HEK293 (cell line): ENCODE data around the gene PPP2R3C.

Source experiments
- CTCF ChIA-PET: fragments of 350-600 bp; formaldehyde crosslinking; extraction: SDS; loops from one replicate; lab custom pipeline; 2021; ENCODE audit warnings: antibody characterized with exemption; lab: Yijun Ruan, JAX
- POLR2A ChIA-PET: fragments of 300-600 bp; formaldehyde crosslinking; extraction: SDS; loops from one replicate; lab custom pipeline; 2020; ENCODE audit warnings: antibody characterized with exemption, inconsistent platforms; lab: Yijun Ruan, JAX
- H3K27ac ChIP-seq: fragments of 200-500 bp; sonication (Bioruptor generic); 2 replicates; pipeline ENCODE4 v1.5.1; 2014; ENCODE audit warnings: low read depth, low read length, control low read depth, inconsistent platforms; ENCODE audit errors: extremely low read depth
- H3K36me3 ChIP-seq, 2 experiments: fragments of 200-500 bp in 1 of 2; sonication (Bioruptor generic) in 1 of 2; 1 replicate in 1 of 2; 2 replicates in 1 of 2; pipeline ENCODE4 v1.5.1; 2014 to 2017; ENCODE audit warnings: inconsistent platforms in 2 of 2, low read length in 2 of 2; ENCODE audit not compliant: control insufficient read depth in 2 of 2, insufficient read depth in 1 of 2
- H3K4me1 ChIP-seq: fragments of 200-500 bp; sonication (Bioruptor generic); 2 replicates; pipeline ENCODE4 v1.5.1; 2014; ENCODE audit warnings: mild to moderate bottlenecking, low read length, inconsistent platforms; ENCODE audit not compliant: control insufficient read depth, insufficient read depth
- H3K4me3 ChIP-seq: 2 replicates; pipeline ENCODE4 v1.5.1; 2011; ENCODE audit warnings: low read depth, mild to moderate bottlenecking, control low read depth, low read length, moderate library complexity
- H3K9me3 ChIP-seq: fragments of 200-500 bp; sonication (Bioruptor generic); 2 replicates; pipeline ENCODE4 v1.5.1; 2014; ENCODE audit warnings: low read depth, low read length, inconsistent platforms; ENCODE audit not compliant: control insufficient read depth, insufficient read depth
- KLF1 ChIP-seq: fragments of 450-650 bp; formaldehyde crosslinking; IDR thresholded peaks from 2 replicates; pipeline ENCODE4 v1.5.1; 2016; ENCODE audit warnings: missing biosample characterization, missing genetic modification characterization
- KLF7 ChIP-seq: fragments of 450-650 bp; formaldehyde crosslinking; IDR thresholded peaks from 2 replicates; pipeline ENCODE4 v1.5.1; 2016; ENCODE audit warnings: missing biosample characterization, missing genetic modification characterization, borderline replicate concordance
- KLF9 ChIP-seq: fragments of 450-650 bp; formaldehyde crosslinking; IDR thresholded peaks from 2 replicates; pipeline ENCODE4 v1.5.1; 2016; ENCODE audit warnings: missing biosample characterization, missing genetic modification characterization, low read depth
- MZF1 ChIP-seq: fragments of 450-650 bp; formaldehyde crosslinking; IDR thresholded peaks from 2 replicates; pipeline ENCODE4 v1.5.1; 2017; ENCODE audit warnings: missing biosample characterization, missing genetic modification characterization, borderline replicate concordance
- PRDM6 ChIP-seq: fragments of 450-650 bp; formaldehyde crosslinking; IDR thresholded peaks from 2 replicates; pipeline ENCODE4 v1.5.1; 2017; ENCODE audit warnings: missing biosample characterization, missing genetic modification characterization
- ZBTB1 ChIP-seq: fragments of 450-650 bp; formaldehyde crosslinking; IDR thresholded peaks from 2 replicates; pipeline ENCODE4 v1.5.1; 2016; ENCODE audit warnings: missing biosample characterization, missing genetic modification characterization
- ZFP3 ChIP-seq: fragments of 450-650 bp; formaldehyde crosslinking; IDR thresholded peaks from 2 replicates; pipeline ENCODE4 v1.5.1; 2016; ENCODE audit warnings: low read depth, missing biosample characterization, missing genetic modification characterization
- ZNF10 ChIP-seq: fragments of 450-650 bp; formaldehyde crosslinking; IDR thresholded peaks from 2 replicates; pipeline ENCODE4 v1.5.1; 2017; ENCODE audit warnings: missing biosample characterization, missing genetic modification characterization
- ZNF114 ChIP-seq: fragments of 450-650 bp; formaldehyde crosslinking; IDR thresholded peaks from 2 replicates; pipeline ENCODE4 v1.5.0; 2017; ENCODE audit warnings: missing biosample characterization, missing genetic modification characterization
- ZNF157 ChIP-seq: fragments of 450-650 bp; formaldehyde crosslinking; IDR thresholded peaks from 2 replicates; pipeline ENCODE4 v1.5.1; 2016; ENCODE audit warnings: missing biosample characterization, missing genetic modification characterization
- ZNF175 ChIP-seq: fragments of 450-650 bp; formaldehyde crosslinking; IDR thresholded peaks from 2 replicates; pipeline ENCODE4 v1.5.1; 2016; ENCODE audit warnings: missing biosample characterization, missing genetic modification characterization
- ZNF202 ChIP-seq: fragments of 450-650 bp; formaldehyde crosslinking; IDR thresholded peaks from 2 replicates; pipeline ENCODE4 v1.5.1; 2016; ENCODE audit warnings: missing biosample characterization, missing genetic modification characterization, borderline replicate concordance
- ZNF239 ChIP-seq: fragments of 450-650 bp; formaldehyde crosslinking; IDR thresholded peaks from 2 replicates; pipeline ENCODE4 v1.5.1; 2016; ENCODE audit warnings: missing biosample characterization, missing genetic modification characterization
- ZNF266 ChIP-seq: fragments of 450-650 bp; formaldehyde crosslinking; IDR thresholded peaks from 2 replicates; pipeline ENCODE4 v1.5.1; 2016; ENCODE audit warnings: missing biosample characterization, missing genetic modification characterization, low read depth
- ZNF423 ChIP-seq: fragments of 450-650 bp; formaldehyde crosslinking; IDR thresholded peaks from 2 replicates; pipeline ENCODE4 v1.5.1; 2016; ENCODE audit warnings: missing biosample characterization, missing genetic modification characterization
- ZNF529 ChIP-seq: fragments of 450-650 bp; formaldehyde crosslinking; IDR thresholded peaks from 2 replicates; pipeline ENCODE4 v1.5.1; 2017; ENCODE audit warnings: missing genetic modification characterization, missing biosample characterization; ENCODE audit not compliant: insufficient replicate concordance
- ZNF548 ChIP-seq: fragments of 450-650 bp; formaldehyde crosslinking; IDR thresholded peaks from 2 replicates; pipeline ENCODE4 v1.5.1; 2016; ENCODE audit warnings: missing biosample characterization, missing genetic modification characterization
- ZNF596 ChIP-seq: fragments of 450-650 bp; IDR thresholded peaks from 2 replicates; pipeline ENCODE4 v1.5.0; 2018; ENCODE audit warnings: missing biosample characterization, mild to moderate bottlenecking, missing genetic modification characterization, moderate library complexity
- ZNF600 ChIP-seq: fragments of 450-650 bp; formaldehyde crosslinking; IDR thresholded peaks from 2 replicates; pipeline ENCODE4 v1.5.1; 2016; ENCODE audit warnings: missing biosample characterization, missing genetic modification characterization
- ZNF664 ChIP-seq: fragments of 450-650 bp; formaldehyde crosslinking; IDR thresholded peaks from 2 replicates; pipeline ENCODE4 v1.5.1; 2016; ENCODE audit warnings: missing biosample characterization, missing genetic modification characterization
- ZNF670 ChIP-seq: fragments of 450-650 bp; formaldehyde crosslinking; IDR thresholded peaks from 2 replicates; pipeline ENCODE4 v1.5.1; 2016; ENCODE audit warnings: missing biosample characterization, missing genetic modification characterization, low read depth
- ZNF677 ChIP-seq: fragments of 450-650 bp; IDR thresholded peaks from 2 replicates; pipeline ENCODE4 v1.5.0; 2018; ENCODE audit warnings: missing biosample characterization, mild to moderate bottlenecking, missing genetic modification characterization, moderate library complexity
- ZNF707 ChIP-seq: fragments of 450-650 bp; formaldehyde crosslinking; IDR thresholded peaks from 2 replicates; pipeline ENCODE4 v1.5.1; 2016; ENCODE audit warnings: missing biosample characterization, missing genetic modification characterization
- TF ChIP-seq, protein P1 (sequence below): fragments of 450-650 bp; formaldehyde crosslinking; IDR thresholded peaks from 2 replicates; pipeline ENCODE4 v1.5.1; 2016; ENCODE audit warnings: missing biosample characterization, missing genetic modification characterization
- TF ChIP-seq, protein P2 (sequence below): fragments of 450-650 bp; formaldehyde crosslinking; IDR thresholded peaks from 2 replicates; pipeline ENCODE4 v1.5.1; 2016; ENCODE audit warnings: missing biosample characterization, missing genetic modification characterization

PPP2R3C gene

DNA sequence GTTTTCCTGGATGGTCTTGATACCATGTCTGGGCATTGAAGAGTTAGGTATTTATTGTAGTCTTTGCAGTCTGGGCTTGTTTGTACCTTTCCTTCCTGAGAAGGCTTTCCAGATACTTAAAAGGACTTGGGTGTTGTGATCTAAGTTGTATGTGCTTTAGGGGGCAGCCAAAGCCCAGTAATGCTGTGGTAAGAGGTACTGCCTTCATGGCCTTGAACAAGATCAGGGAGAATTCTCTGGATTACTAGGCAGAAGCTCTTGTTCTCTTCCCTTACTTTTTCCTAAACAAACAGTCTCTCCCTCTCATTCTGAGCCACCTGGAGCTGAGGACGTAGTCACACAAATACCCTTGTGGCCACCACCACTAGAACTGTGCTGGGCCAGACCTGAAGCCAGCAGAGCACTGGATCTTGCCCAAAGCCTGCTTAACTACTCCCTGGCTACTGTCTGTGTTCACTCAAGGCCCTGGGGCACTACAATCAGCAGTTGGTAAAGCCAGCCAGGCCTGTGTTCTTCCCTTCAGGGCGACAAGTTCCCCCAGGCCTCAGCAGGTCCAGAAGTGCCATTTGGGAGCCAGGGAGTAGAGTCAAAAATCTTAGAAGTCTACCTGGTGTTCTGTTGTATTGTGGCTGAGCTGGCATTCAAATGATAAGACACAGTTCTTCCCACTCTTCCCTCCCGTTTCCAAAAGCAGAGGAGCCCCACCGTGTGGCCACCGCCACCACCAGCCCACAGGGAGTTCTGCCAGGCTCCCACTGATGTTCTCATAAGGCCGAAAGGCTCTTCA is 11.9 kb upstream of the PPP2R3C start (continued):
- no peak for TF ChIP-seq ZNF239 (tag by site-specific recombination)
- TF ChIP-seq ZNF423 (tag by site-specific recombination): no peak
- no peak for TF ChIP-seq ZBTB1 (tag by site-specific recombination)
- TF ChIP-seq MZF1 (tag by site-specific recombination): no peak
- no peak for TF ChIP-seq ZNF677

DNA sequence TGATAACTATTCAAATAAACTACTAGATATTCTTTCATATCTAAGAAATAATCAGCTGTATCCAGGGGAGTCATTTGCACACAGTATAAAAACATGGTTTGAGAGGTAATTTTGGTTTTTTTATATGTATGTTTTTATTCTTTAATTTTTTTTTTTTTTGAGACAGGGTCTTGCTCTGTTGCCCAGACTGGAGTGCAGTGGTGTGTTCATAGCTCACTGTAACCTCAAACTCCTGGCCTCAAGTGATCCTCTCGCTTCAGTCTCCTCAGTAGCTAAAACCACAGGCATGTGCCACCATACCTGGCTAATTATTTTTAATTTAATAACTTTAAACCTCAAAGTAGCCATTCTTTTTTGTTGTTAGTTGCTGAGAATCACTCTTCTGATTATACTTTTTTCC is 2.3 kb upstream of the PPP2R3C start:
- Histone ChIP-seq H3K9me3 (no peaks in the 10 kb centered on the region), H3K36me3 (peaks cover 7 to 10% of the 10 kb centered on the region in 2 experiments), H3K4me1 (peaks cover 4% of the 10 kb centered on the region; the same call in 1 of the 2 replicates), H3K4me3 (no peak overlapping the region), H3K27ac (no peak overlapping the region)
- ChIA-PET CTCF (interaction anchor here (0.6 to 0.9 kb wide), 3 partner anchors 16 to 298 kb away, joined by 3 read pairs; no protein-coding TSS in a partner anchor), POLR2A (interaction anchor here (0.7 to 1.1 kb wide), 2 partner anchors 78 to 168 kb away, joined by 3 to 5 read pairs; partner anchors contain the start of genes FAM177A1 and PSMA6)
- no peak for TF ChIP-seq ZNF707
- no peak for TF ChIP-seq ZNF548
- no peak for TF ChIP-seq ZNF664
- no peak for TF ChIP-seq ZNF600 (tag by site-specific recombination)
- TF ChIP-seq, protein P1, sequence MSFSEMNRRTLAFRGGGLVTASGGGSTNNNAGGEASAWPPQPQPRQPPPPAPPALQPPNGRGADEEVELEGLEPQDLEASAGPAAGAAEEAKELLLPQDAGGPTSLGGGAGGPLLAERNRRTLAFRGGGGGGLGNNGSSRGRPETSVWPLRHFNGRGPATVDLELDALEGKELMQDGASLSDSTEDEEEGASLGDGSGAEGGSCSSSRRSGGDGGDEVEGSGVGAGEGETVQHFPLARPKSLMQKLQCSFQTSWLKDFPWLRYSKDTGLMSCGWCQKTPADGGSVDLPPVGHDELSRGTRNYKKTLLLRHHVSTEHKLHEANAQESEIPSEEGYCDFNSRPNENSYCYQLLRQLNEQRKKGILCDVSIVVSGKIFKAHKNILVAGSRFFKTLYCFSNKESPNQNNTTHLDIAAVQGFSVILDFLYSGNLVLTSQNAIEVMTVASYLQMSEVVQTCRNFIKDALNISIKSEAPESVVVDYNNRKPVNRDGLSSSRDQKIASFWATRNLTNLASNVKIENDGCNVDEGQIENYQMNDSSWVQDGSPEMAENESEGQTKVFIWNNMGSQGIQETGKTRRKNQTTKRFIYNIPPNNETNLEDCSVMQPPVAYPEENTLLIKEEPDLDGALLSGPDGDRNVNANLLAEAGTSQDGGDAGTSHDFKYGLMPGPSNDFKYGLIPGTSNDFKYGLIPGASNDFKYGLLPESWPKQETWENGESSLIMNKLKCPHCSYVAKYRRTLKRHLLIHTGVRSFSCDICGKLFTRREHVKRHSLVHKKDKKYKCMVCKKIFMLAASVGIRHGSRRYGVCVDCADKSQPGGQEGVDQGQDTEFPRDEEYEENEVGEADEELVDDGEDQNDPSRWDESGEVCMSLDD: no peak
- TF ChIP-seq ZNF266 (tag by site-specific recombination): no peak
- TF ChIP-seq PRDM6 (tag by site-specific recombination): no peak
- no peak for TF ChIP-seq ZNF596 (tag by site-specific recombination)
- TF ChIP-seq ZNF529: no peak
- no peak for TF ChIP-seq KLF1
- TF ChIP-seq ZNF670 (tag by site-specific recombination): no peak
- no peak for TF ChIP-seq ZFP3
- no peak for TF ChIP-seq ZNF175 (tag by site-specific recombination)
- TF ChIP-seq, protein P2, sequence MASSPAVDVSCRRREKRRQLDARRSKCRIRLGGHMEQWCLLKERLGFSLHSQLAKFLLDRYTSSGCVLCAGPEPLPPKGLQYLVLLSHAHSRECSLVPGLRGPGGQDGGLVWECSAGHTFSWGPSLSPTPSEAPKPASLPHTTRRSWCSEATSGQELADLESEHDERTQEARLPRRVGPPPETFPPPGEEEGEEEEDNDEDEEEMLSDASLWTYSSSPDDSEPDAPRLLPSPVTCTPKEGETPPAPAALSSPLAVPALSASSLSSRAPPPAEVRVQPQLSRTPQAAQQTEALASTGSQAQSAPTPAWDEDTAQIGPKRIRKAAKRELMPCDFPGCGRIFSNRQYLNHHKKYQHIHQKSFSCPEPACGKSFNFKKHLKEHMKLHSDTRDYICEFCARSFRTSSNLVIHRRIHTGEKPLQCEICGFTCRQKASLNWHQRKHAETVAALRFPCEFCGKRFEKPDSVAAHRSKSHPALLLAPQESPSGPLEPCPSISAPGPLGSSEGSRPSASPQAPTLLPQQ (tag by site-specific recombination): no peak
- no peak for TF ChIP-seq ZNF10
- TF ChIP-seq KLF9: no peak
- no peak for TF ChIP-seq ZNF202 (tag by site-specific recombination)
- TF ChIP-seq KLF7 (tag by site-specific recombination): no peak
- TF ChIP-seq ZNF114 (tag by site-specific recombination): no peak
- TF ChIP-seq ZNF157 (tag by site-specific recombination): no peak
